ENCODE results near the gene ZCCHC3.
A peak's percentile ranks its signal among the peaks of the same experiment; 100 is the strongest.

The ZCCHC3 gene

GRCh38 chr20:346640-347316, 49.4 kb downstream of the ZCCHC3 start, which contains the start of gene NRSN2:
Gene NRSN2, plus strand, starts transcription at chr20:347111. Its CDS starts 2,533 bp downstream, at chr20:349644.
- no peak for DNase-seq (ENCODE audit: low read depth)

GRCh38 chr20:347317-347639, 49.9 kb downstream of the ZCCHC3 start:
- DNase-seq (ENCODE audit: low read depth) = no peak

GRCh38 chr20:347640-348484, 50.5 kb downstream of the ZCCHC3 start:
- peak; percentile 33 for DNase-seq (ENCODE audit: low read depth)

GRCh38 chr20:348972-349841, 51.8 kb downstream of the ZCCHC3 start:
- no peak for DNase-seq (ENCODE audit: low read depth)

Data from activated T-helper 9 cell treated with anti-CD3 and anti-CD28 coated beads, Interleukin-2, amount 50 U/mL, for 16 hours (primary cell).